SK-N-SH (cell line): ENCODE data around the gene USP30. TPM values are rescaled to one million over a fixed set of nuclear protein-coding genes. Genes with fewer than 3 reads are reported as not detected.

ENCODE experiments used
- CTCF ChIA-PET: fragments of 300-600, 350-600 bp; formaldehyde crosslinking; extraction: SDS; loops from one replicate; lab custom pipeline; 2021; lab: Yijun Ruan, JAX
- POLR2A ChIA-PET: fragments of 350-600 bp; sonication (Branson Sonifier 250); formaldehyde crosslinking; extraction: SDS; loops from one replicate; lab custom pipeline; 2020; ENCODE audit warnings: antibody characterized with exemption, inconsistent platforms; lab: Yijun Ruan, JAX
- DNase-seq: peaks from one replicate; pipeline ENCODE4 v3.0.0; 2012
- H2AFZ ChIP-seq: fragments of 200-600 bp; sonication (generic); 2 replicates; pipeline ENCODE4 v1.8.1; 2016; ENCODE audit warnings: antibody characterized with exemption, mild to moderate bottlenecking, low read depth
- H3F3A ChIP-seq: fragments of 200-600 bp; sonication (generic); replicated peaks from 2 replicates; pipeline ENCODE3; 2016; ENCODE audit warnings: antibody characterized with exemption, mild to moderate bottlenecking; ENCODE audit not compliant: insufficient read depth
- H3K27ac ChIP-seq, 2 experiments: fragments of 200-500 bp in 1 of 2; fragments of 200-600 bp in 1 of 2; sonication (Bioruptor generic) in 1 of 2; sonication (generic), shearing (Covaris generic) in 1 of 2; 2 replicates each; pipeline versions ENCODE4 v1.5.1 to v1.6.1; 2014 to 2016; ENCODE audit warnings: low read depth in 2 of 2, inconsistent platforms in 1 of 2, low read length in 1 of 2, mild to moderate bottlenecking in 1 of 2, mixed read lengths in 1 of 2
- H3K27me3 ChIP-seq: fragments of 200-600 bp; sonication (generic), shearing (Covaris generic); 2 replicates; pipeline ENCODE4 v1.6.1; 2016; ENCODE audit warnings: mixed run types; ENCODE audit not compliant: insufficient read depth
- H3K36me3 ChIP-seq, 2 experiments: fragments of 200-500 bp in 1 of 2; fragments of 200-600 bp in 1 of 2; sonication (Bioruptor generic) in 1 of 2; sonication (generic) in 1 of 2; replicated peaks in 1 of 2; 2 replicates each; pipeline versions ENCODE3 to v1.5.1; 2014 to 2016; ENCODE audit warnings: low read length in 1 of 2, mild to moderate bottlenecking in 1 of 2; ENCODE audit not compliant: insufficient read depth in 2 of 2, control insufficient read depth in 1 of 2
- H3K4me1 ChIP-seq, 2 experiments: fragments of 200-500 bp in 1 of 2; fragments of 200-600 bp in 1 of 2; sonication (Bioruptor generic) in 1 of 2; sonication (generic), shearing (Covaris generic) in 1 of 2; 2 replicates each; pipeline versions ENCODE4 v1.5.1 to v1.6.1; 2014 to 2016; ENCODE audit warnings: low read depth in 1 of 2, low read length in 1 of 2, mixed run types in 1 of 2; ENCODE audit not compliant: insufficient read depth in 2 of 2, control insufficient read depth in 1 of 2
- H3K4me2 ChIP-seq: fragments of 200-600 bp; sonication (generic), shearing (Covaris generic); 2 replicates; pipeline ENCODE4 v1.6.1; 2017; ENCODE audit warnings: mixed run types
- H3K4me3 ChIP-seq, 2 experiments: fragments of 200-500 bp in 1 of 2; fragments of 200-600 bp in 1 of 2; sonication (Bioruptor generic) in 1 of 2; sonication (generic), shearing (Covaris generic) in 1 of 2; 2 replicates each; pipeline versions ENCODE4 v1.5.1 to v1.8.1; 2014 to 2016; ENCODE audit warnings: low read depth in 2 of 2, inconsistent platforms in 1 of 2, low read length in 1 of 2, mild to moderate bottlenecking in 1 of 2, mixed read lengths in 1 of 2, moderate library complexity in 1 of 2
- H3K79me2 ChIP-seq: fragments of 200-600 bp; sonication (generic); 2 replicates; pipeline ENCODE4 v1.8.1; 2017; ENCODE audit warnings: mild to moderate bottlenecking; ENCODE audit not compliant: insufficient read depth
- H3K9ac ChIP-seq: fragments of 200-600 bp; sonication (generic); 2 replicates; pipeline ENCODE4 v1.6.1; 2017; ENCODE audit warnings: mixed run types
- H3K9me2 ChIP-seq: fragments of 200-600 bp; sonication (generic); 2 replicates; pipeline ENCODE4 v1.6.1; 2017; ENCODE audit warnings: mixed run types
- H3K9me3 ChIP-seq: fragments of 200-600 bp; sonication (generic); 2 replicates; pipeline ENCODE4 v1.6.1; 2017; ENCODE audit warnings: mixed run types, mild to moderate bottlenecking, moderate library complexity
- H4K20me1 ChIP-seq: fragments of 200-600 bp; sonication (generic); 2 replicates; pipeline ENCODE4 v1.6.1; 2017; ENCODE audit warnings: mild to moderate bottlenecking, mixed run types; ENCODE audit not compliant: insufficient read depth
- EZH2phosphoT487 ChIP-seq: fragments of 200-600 bp; sonication (generic); IDR thresholded peaks from 2 replicates; pipeline ENCODE4 v1.6.1; 2017; ENCODE audit warnings: low read depth, mixed run types, mild to moderate bottlenecking, antibody characterized with exemption, moderate library complexity, borderline replicate concordance
- FOXJ3 ChIP-seq: sonication (generic); formaldehyde crosslinking; IDR thresholded peaks from 2 replicates; pipeline ENCODE4 v1.5.1; 2020; ENCODE audit warnings: mild to moderate bottlenecking, missing genetic modification reagents
- JUND ChIP-seq: IDR thresholded peaks from 2 replicates; pipeline ENCODE4 v1.4.0; 2012
- MAX ChIP-seq: IDR thresholded peaks from 2 replicates; pipeline ENCODE4 v1.4.0; 2012; ENCODE audit warnings: low read depth
- MEF2A ChIP-seq: IDR thresholded peaks from 2 replicates; pipeline ENCODE4 v1.4.0; 2012; ENCODE audit warnings: low read depth, borderline replicate concordance
- PBX3 ChIP-seq: IDR thresholded peaks from 2 replicates; pipeline ENCODE4; 2012
- RAD21 ChIP-seq: IDR thresholded peaks from 2 replicates; pipeline ENCODE4 v1.6.1; 2012; ENCODE audit warnings: mild to moderate bottlenecking, low read length
- RFX5 ChIP-seq: IDR thresholded peaks from 2 replicates; pipeline ENCODE4 v1.6.1; 2012; ENCODE audit warnings: mild to moderate bottlenecking, improper control_type of control experiment, low read length
- TEAD4 ChIP-seq: IDR thresholded peaks from 2 replicates; pipeline ENCODE4 v1.4.0; 2012; ENCODE audit warnings: mild to moderate bottlenecking, borderline replicate concordance; ENCODE audit not compliant: insufficient read depth
- whole genome bisulfite sequencing: methylation state at CpG from one replicate; pipeline ENCODE4 v1.1.6; 2017; ENCODE audit warnings: low lambda C conversion rate; 5-methylcytosine and 5-hydroxymethylcytosine counted together
- polyA plus RNA-seq, 3 experiments: library from polyadenylated mRNA; depleted of rRNA; stranded (reverse); fragments of >200 nt; gene quantifications; 2 replicates each; pipeline ENCODE4 v1.2.3, GENCODE V29; 2012
- TF ChIP-seq, protein P1 (sequence below): IDR thresholded peaks from 2 replicates; pipeline ENCODE4 v1.4.0; 2012; ENCODE audit warnings: low read depth, borderline replicate concordance
- TF ChIP-seq, protein P2 (sequence below): IDR thresholded peaks from 2 replicates; pipeline ENCODE4 v1.6.1; 2012; ENCODE audit warnings: mild to moderate bottlenecking, low read depth, low read length, moderate library complexity

USP30 gene
- polyA plus RNA-seq, 1 of the 3 experiments (the other 2 are of a cell fraction), result 10.9 TPM

GRCh38 chr12:109105176-109105575 is 52.8 kb downstream of the USP30 start:
- no peak for DNase-seq
- CTCF ChIA-PET, result no interaction called here
- peaks cover under 1% of the 10 kb centered on the region in 2 experiments; a peak in 1 of 4 replicates for H3K4me1 ChIP-seq
- peaks cover 13% of the 10 kb centered on the region for H3F3A ChIP-seq
- peaks cover 38 to 50% of the 10 kb centered on the region in 2 experiments for H3K36me3 ChIP-seq
- 90% methylated on average over 5 of the region's 5 CpGs for WGBS
- no peak overlapping the region for H3K9ac ChIP-seq
- no peak overlapping the region for H3K4me2 ChIP-seq
- H4K20me1 ChIP-seq, result no peaks in the 10 kb centered on the region
- no peak overlapping the region for H3K27ac ChIP-seq
- no peak overlapping the region for H2AFZ ChIP-seq
- no peaks in the 10 kb centered on the region for H3K9me2 ChIP-seq
- POLR2A ChIA-PET, result no interaction called here
- H3K79me2 ChIP-seq, result peaks cover under 1% of the 10 kb centered on the region; the same call in 1 of the 2 replicates
- no peaks in the 10 kb centered on the region for H3K27me3 ChIP-seq
- no peak for TF ChIP-seq MEF2A
- no peak for TF ChIP-seq EZH2phosphoT487
- no peak for TF ChIP-seq TEAD4
- no peak for TF ChIP-seq MAX
- TF ChIP-seq JUND, result no peak
- no peak for TF ChIP-seq RFX5
- TF ChIP-seq PBX3, result no peak
- TF ChIP-seq RAD21, result no peak
- TF ChIP-seq, protein P1, sequence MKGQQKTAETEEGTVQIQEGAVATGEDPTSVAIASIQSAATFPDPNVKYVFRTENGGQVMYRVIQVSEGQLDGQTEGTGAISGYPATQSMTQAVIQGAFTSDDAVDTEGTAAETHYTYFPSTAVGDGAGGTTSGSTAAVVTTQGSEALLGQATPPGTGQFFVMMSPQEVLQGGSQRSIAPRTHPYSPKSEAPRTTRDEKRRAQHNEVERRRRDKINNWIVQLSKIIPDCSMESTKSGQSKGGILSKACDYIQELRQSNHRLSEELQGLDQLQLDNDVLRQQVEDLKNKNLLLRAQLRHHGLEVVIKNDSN, result no peak
- TF ChIP-seq, protein P2, sequence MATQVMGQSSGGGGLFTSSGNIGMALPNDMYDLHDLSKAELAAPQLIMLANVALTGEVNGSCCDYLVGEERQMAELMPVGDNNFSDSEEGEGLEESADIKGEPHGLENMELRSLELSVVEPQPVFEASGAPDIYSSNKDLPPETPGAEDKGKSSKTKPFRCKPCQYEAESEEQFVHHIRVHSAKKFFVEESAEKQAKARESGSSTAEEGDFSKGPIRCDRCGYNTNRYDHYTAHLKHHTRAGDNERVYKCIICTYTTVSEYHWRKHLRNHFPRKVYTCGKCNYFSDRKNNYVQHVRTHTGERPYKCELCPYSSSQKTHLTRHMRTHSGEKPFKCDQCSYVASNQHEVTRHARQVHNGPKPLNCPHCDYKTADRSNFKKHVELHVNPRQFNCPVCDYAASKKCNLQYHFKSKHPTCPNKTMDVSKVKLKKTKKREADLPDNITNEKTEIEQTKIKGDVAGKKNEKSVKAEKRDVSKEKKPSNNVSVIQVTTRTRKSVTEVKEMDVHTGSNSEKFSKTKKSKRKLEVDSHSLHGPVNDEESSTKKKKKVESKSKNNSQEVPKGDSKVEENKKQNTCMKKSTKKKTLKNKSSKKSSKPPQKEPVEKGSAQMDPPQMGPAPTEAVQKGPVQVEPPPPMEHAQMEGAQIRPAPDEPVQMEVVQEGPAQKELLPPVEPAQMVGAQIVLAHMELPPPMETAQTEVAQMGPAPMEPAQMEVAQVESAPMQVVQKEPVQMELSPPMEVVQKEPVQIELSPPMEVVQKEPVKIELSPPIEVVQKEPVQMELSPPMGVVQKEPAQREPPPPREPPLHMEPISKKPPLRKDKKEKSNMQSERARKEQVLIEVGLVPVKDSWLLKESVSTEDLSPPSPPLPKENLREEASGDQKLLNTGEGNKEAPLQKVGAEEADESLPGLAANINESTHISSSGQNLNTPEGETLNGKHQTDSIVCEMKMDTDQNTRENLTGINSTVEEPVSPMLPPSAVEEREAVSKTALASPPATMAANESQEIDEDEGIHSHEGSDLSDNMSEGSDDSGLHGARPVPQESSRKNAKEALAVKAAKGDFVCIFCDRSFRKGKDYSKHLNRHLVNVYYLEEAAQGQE, result no peak
- H3K4me3 ChIP-seq, result no peak overlapping the region
- H3K9me3 ChIP-seq, result no peaks in the 10 kb centered on the region

GRCh38 chr12:109109746-109110350 is 57.5 kb downstream of the USP30 start:
- 88% methylated on average over 6 of the region's 6 CpGs for WGBS
- H3K4me3 ChIP-seq, result no peak overlapping the region

More at GRCh38 chr12:109109746-109110350, 57.5 kb downstream of the USP30 start:
- ChIA-PET CTCF (interaction anchor here (1.6 to 9.1 kb wide), 2 partner anchors 275 to 281 kb away, joined by 3 to 86 read pairs; no protein-coding TSS in a partner anchor), POLR2A (no interaction called here)
- no peak for TF ChIP-seq FOXJ3 (CRISPR knock-in tag)
- TF ChIP-seq, protein P1, result no peak
- Histone ChIP-seq H3K79me2 (no peaks in the 10 kb centered on the region), H3K4me1 (peaks cover 9% of the 10 kb centered on the region in 2 experiments), H3K9ac (no peak overlapping the region), H3K4me2 (no peak overlapping the region), H4K20me1 (no peaks in the 10 kb centered on the region), H2AFZ (no peak overlapping the region), H3K27me3 (no peaks in the 10 kb centered on the region), H3F3A (peaks cover 28% of the 10 kb centered on the region), H3K9me2 (no peaks in the 10 kb centered on the region), H3K36me3 (peaks cover 22 to 24% of the 10 kb centered on the region in 2 experiments), H3K27ac (peak overlapping the region; percentile 95 to 97; a peak in 3 of 4 replicates), H3K9me3 (no peaks in the 10 kb centered on the region)
- DNase-seq, result no peak
